GM06990 (cell line): Measurements from ENCODE around the gene KCND3.

ENCODE experiments used
- DNase-seq: peaks from one replicate; pipeline ENCODE4 v3.0.0-alpha.2; 2011; ENCODE audit not compliant: insufficient read length; ENCODE audit errors: extremely low read depth
- H3K27me3 ChIP-seq: replicated peaks from 2 replicates; pipeline ENCODE4 v1.6.0; 2011; ENCODE audit warnings: low read length; ENCODE audit not compliant: control insufficient read depth, insufficient read depth
- H3K36me3 ChIP-seq: 2 replicates; pipeline ENCODE4 v1.5.1; 2011; ENCODE audit warnings: low read length; ENCODE audit not compliant: control insufficient read depth, insufficient read depth
- H3K4me3 ChIP-seq: replicated peaks from 2 replicates; pipeline ENCODE4 v1.5.1; 2011; ENCODE audit warnings: low read depth, mild to moderate bottlenecking, control low read depth, low read length
- TF ChIP-seq, protein P1 (sequence below): IDR thresholded peaks from 2 replicates; pipeline ENCODE4 v1.5.1; 2011; ENCODE audit warnings: low read length, control low read depth, mild to moderate bottlenecking, inconsistent platforms; ENCODE audit not compliant: insufficient read depth, poor library complexity, severe bottlenecking

Gene KCND3

DNA sequence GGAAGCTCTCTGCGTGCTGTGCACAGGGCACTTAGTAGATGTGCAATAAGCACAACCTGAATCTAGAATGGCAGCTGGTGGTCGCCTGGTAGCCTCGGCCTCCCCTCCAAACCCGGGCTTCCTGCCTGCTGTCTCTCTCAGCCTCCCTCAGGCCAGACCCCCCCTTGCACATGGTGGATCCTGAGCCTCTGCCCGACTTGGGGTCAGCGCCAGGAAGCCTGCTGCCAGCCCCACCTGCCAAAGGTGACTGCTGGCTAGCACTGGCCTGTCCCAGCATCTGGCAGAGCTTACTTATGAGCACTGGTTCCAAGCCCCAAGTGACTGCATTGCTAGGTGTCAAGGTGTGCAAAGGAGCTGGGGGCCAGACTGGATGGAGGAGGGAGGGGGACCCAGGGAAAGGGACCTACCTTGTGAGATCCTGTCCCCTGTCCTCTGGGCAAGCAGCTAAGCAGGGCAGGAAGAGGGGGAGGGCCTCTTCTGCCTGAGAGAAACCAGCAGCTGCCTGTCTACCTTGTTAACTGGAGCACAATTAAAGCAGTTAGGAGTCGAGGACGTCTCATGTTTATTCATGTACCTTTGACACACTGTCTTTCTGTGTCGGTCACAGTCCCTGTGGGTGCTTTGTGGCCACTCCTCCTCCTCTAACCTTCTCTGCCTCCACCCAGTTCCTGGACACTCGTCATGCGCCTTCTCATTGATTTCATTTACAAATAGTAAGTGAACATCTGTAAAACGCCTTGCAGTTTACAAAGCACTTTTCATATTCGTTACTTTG lies 132.9 kb downstream of the KCND3 start:
- H3K36me3 ChIP-seq = no peaks in the 10 kb centered on the region

DNA sequence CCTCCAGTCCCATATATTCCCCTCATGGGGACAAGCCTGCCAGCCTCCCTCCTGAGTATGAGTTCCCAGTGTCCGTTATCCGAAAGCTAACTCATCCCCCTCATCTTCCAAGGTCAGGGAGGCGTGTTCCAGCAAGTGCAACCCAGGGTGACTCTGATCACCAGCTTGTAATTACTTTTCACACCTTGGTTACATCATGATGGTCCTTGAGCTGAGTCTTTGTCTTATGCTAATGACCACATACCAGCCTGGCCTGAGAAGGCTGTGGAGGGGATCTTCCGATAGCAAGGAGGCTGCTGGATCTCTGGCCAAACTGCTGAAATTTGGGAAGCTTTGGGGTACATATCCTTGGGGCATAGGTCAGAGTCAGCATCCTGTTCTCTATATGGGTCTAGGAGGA lies 134.2 kb downstream of the KCND3 start:
- Histone ChIP-seq H3K36me3 (no peaks in the 10 kb centered on the region), H3K4me3 (no peak overlapping the region), H3K27me3 (no peaks in the 10 kb centered on the region; the same call in 1 of the 2 replicates)
- no peak for DNase-seq
- TF ChIP-seq, protein P1, sequence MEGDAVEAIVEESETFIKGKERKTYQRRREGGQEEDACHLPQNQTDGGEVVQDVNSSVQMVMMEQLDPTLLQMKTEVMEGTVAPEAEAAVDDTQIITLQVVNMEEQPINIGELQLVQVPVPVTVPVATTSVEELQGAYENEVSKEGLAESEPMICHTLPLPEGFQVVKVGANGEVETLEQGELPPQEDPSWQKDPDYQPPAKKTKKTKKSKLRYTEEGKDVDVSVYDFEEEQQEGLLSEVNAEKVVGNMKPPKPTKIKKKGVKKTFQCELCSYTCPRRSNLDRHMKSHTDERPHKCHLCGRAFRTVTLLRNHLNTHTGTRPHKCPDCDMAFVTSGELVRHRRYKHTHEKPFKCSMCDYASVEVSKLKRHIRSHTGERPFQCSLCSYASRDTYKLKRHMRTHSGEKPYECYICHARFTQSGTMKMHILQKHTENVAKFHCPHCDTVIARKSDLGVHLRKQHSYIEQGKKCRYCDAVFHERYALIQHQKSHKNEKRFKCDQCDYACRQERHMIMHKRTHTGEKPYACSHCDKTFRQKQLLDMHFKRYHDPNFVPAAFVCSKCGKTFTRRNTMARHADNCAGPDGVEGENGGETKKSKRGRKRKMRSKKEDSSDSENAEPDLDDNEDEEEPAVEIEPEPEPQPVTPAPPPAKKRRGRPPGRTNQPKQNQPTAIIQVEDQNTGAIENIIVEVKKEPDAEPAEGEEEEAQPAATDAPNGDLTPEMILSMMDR = no peak

More for the DNA sequence above, 132.9 kb downstream of the KCND3 start:
- H3K27me3 ChIP-seq = no peaks in the 10 kb centered on the region; the same call in 1 of the 2 replicates
- TF ChIP-seq, protein P1 = no peak
- no peak for DNase-seq
- no peak overlapping the region for H3K4me3 ChIP-seq

DNA sequence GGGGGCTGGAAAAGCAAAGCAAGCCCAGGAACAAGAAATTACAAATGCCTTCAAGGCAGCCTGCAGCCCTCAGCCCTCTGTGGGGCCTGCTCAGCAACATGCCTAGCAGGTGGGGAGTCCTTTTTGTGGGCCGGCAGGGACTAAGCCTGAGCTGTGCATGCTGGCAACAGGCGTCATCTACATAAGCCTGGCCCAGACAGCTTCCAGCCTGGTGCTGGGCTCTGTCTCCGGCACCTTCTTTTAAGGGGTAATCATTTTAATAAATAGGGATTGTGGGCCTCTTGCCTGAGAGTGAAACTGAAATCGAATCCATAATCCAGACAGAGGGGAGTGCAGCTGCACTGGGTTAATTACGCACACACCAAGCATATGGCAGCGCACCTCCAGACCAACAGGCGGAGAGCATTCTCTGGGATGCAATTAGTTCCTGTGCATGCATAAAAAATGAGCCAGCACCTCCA lies 137.2 kb downstream of the KCND3 start:
- H3K36me3 ChIP-seq = no peaks in the 10 kb centered on the region
- no peak overlapping the region for H3K4me3 ChIP-seq
- no peak for DNase-seq
- TF ChIP-seq, protein P1 = no peak
- H3K27me3 ChIP-seq = no peaks in the 10 kb centered on the region; the same call in 1 of the 2 replicates

DNA sequence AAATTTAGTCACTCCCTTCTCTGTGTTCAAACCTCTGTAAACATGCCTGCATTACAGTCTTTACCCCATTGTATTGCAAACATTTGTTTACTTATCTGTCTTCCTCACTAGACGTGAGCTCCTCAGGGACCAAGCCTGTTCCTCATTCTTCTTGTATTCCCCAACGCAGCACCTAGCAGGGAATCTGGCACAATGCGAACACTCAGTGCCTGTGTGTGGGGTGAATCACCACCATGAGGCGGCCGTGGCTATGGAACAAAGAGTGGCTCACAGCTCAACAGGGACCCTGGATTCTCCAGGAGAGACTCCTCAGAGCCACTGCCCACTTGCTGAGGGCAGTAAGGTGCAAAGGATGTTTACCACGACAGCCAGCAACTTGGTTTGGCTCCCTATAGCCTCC lies 137.9 kb downstream of the KCND3 start:
- Histone ChIP-seq H3K27me3 (no peaks in the 10 kb centered on the region; the same call in 1 of the 2 replicates), H3K4me3 (no peak overlapping the region), H3K36me3 (no peaks in the 10 kb centered on the region)
- TF ChIP-seq, protein P1 = no peak
- DNase-seq = no peak

DNA sequence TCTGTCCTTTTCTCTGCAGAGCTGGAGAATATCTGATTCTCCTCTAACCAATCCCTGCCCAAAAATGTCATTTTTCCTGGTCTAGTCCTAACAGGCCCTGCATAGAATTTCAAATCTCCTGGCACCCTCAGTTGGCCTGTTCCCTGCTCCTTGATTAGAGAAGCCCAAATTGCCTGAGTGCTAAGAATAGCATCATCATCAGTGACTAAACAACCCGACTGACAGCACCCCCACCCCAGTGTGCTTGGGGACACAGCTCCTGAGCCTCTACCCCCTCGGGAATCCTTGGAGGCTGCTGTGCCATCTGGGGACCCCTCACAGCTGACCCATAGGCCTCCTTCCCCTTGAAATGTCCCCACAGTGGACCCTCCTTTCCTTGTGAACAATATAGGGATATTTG lies 139.4 kb downstream of the KCND3 start:
- H3K36me3 ChIP-seq = no peaks in the 10 kb centered on the region
- H3K27me3 ChIP-seq = no peaks in the 10 kb centered on the region; the same call in 1 of the 2 replicates
- DNase-seq = no peak
- TF ChIP-seq, protein P1 = no peak
- no peak overlapping the region for H3K4me3 ChIP-seq
